MG63 (cell line): ENCODE measurements around the gene SLC17A1. TPM values are rescaled to one million over a fixed set of nuclear protein-coding genes. Genes with fewer than 3 reads are reported as not detected.
"Not testable (repeated sequence)": the region's sequence is repeated elsewhere in the genome, so short reads cannot be mapped to it uniquely, and the experiment has no call there.

Source experiments
- DNase-seq: peaks from one replicate; pipeline ENCODE4 v3.0.0-alpha.2; 2020
- H3K27me3 ChIP-seq: fragments of 250-450 bp; sonication (Bioruptor Pico); 2 replicates; pipeline ENCODE4 v1.5.1; 2020; ENCODE audit warnings: mild to moderate bottlenecking, moderate library complexity
- H3K36me3 ChIP-seq: fragments of 250-450 bp; sonication (Bioruptor Pico); 2 replicates; pipeline ENCODE4 v1.5.1; 2020; ENCODE audit warnings: mild to moderate bottlenecking, moderate library complexity
- H3K4me3 ChIP-seq: fragments of 250-450 bp; sonication (Bioruptor Pico); 2 replicates; pipeline ENCODE4 v1.5.1; 2020; ENCODE audit warnings: mild to moderate bottlenecking, moderate library complexity
- H3K9me3 ChIP-seq: fragments of 250-450 bp; sonication (Bioruptor Pico); 2 replicates; pipeline ENCODE4 v1.5.1; 2020; ENCODE audit warnings: mild to moderate bottlenecking, moderate library complexity
- total RNA-seq: library from RNA; depleted of rRNA; stranded (reverse); fragments of >200 nt; shearing (Covaris generic); gene quantifications from 2 replicates; pipeline ENCODE4 v1.2.3, GENCODE V29; 2014; ENCODE audit warnings: low replicate concordance; rRNA removed

The SLC17A1 gene
- total RNA-seq, 1 experiment from 2014 or later: not detected

- H3K4me3 ChIP-seq, DNase-seq, H3K9me3 ChIP-seq, H3K27me3 ChIP-seq, H3K36me3 ChIP-seq: not testable (repeated sequence)
Measured at GRCh38 chr6:25748601-25749517, 83.0 kb downstream of the SLC17A1 start.

GRCh38 chr6:25748049-25748448 is 83.8 kb downstream of the SLC17A1 start:
- Histone ChIP-seq H3K36me3 (no peaks in the 10 kb centered on the region), H3K27me3 (no peaks in the 10 kb centered on the region), H3K4me3 (no peak overlapping the region), H3K9me3 (no peaks in the 10 kb centered on the region)
- no peak for DNase-seq

DNA sequence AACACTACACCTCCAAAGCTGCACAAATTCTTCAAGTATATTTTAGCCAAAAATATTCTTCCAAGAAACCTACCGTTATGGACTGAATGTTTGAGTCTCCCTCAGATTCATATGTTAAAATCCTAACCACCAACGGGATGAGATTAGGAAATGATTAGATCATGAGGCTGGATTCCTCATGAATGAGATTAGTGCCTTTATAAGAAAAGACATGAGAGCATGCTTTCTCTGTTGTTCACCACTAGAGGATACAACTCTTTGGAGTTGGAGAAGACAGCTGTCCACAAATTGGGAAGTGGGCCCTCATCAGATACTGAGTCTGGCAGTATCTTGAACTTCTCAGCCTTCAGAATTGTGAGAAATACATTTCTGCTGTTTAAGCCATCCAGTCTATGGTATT is 84.4 kb downstream of the SLC17A1 start:
- Histone ChIP-seq H3K4me3 (no peak overlapping the region), H3K27me3 (no peaks in the 10 kb centered on the region), H3K36me3 (no peaks in the 10 kb centered on the region), H3K9me3 (no peaks in the 10 kb centered on the region)
- DNase-seq: no peak

- no peak for DNase-seq
- Histone ChIP-seq H3K27me3 (no peaks in the 10 kb centered on the region), H3K9me3 (no peaks in the 10 kb centered on the region), H3K4me3 (no peak overlapping the region), H3K36me3 (no peaks in the 10 kb centered on the region)
Measured at GRCh38 chr6:25746968-25747367, 84.9 kb downstream of the SLC17A1 start.

DNA sequence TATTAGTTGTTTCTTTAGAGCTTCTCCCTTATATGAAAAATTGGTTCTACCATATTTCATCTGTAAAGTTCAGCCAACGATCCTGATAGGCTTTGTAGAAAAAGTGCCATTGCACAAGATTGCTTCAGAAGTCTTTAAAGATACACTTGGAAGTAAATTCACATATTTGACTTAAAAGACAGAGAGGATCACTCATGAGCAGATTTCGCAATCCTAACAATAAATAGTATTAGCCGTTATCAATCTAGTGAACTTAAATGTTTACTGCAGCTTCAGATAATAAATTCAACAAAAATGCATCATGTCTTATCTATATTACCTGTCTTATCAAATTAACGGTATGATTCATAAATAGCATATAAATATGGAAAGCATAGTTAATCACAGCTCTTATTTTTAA is 86.0 kb downstream of the SLC17A1 start:
- Histone ChIP-seq H3K9me3 (no peaks in the 10 kb centered on the region), H3K27me3 (no peaks in the 10 kb centered on the region), H3K36me3 (no peaks in the 10 kb centered on the region), H3K4me3 (no peak overlapping the region)
- DNase-seq: no peak

- no peak for DNase-seq
- Histone ChIP-seq H3K27me3 (no peaks in the 10 kb centered on the region), H3K4me3 (no peak overlapping the region)
Measured at GRCh38 chr6:25743868-25744267, 88.0 kb downstream of the SLC17A1 start.

DNA sequence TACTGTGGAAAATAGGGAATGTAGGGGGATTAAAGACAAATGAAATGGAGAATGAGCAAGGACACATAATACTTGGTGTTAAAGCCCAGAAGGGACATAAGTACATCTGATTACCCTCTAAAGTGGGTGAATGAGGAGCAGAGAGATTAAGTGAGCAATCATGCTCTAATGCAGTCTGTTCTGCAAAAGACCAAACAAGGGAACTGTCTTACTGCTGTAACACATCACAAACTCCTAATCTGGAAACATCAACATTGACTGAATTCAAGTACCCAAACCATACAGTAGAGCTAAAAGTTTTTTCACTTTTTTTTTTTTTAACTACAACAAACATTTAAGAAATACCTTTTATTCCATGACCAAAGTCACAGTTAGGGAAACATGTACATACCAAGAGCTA is 96.6 kb downstream of the SLC17A1 start:
- Histone ChIP-seq H3K27me3 (no peaks in the 10 kb centered on the region), H3K36me3 (no peaks in the 10 kb centered on the region), H3K9me3 (no peaks in the 10 kb centered on the region), H3K4me3 (no peak overlapping the region)
- DNase-seq: no peak

More at GRCh38 chr6:25743868-25744267, 88.0 kb downstream of the SLC17A1 start:
- no peaks in the 10 kb centered on the region for H3K9me3 ChIP-seq
- no peaks in the 10 kb centered on the region for H3K36me3 ChIP-seq

Other genes starting within 250 kb of the SLC17A1 start
- not detected in 2 replicates for gene SCGN, start 179.8 kb downstream of the SLC17A1 start, total RNA-seq
- not detected in 2 replicates for gene SLC17A4, start 77.3 kb downstream of the SLC17A1 start, total RNA-seq
- 0.86 TPM in 1 of 2 replicates, not detected in the other for gene SLC17A3, start 42.2 kb upstream of the SLC17A1 start, total RNA-seq
- gene SLC17A2, start 98.6 kb upstream of the SLC17A1 start, total RNA-seq: not detected in 2 replicates
- 1.4 and 1.8 TPM in 2 replicates for gene TRIM38, start 130.8 kb upstream of the SLC17A1 start, total RNA-seq